ENCODE results near the gene C14orf132. TPM values are rescaled to one million over a fixed set of nuclear protein-coding genes. Genes with fewer than 3 reads are reported as not detected.
A peak's percentile ranks its signal among the peaks of the same experiment; 100 is the strongest.

C14orf132 gene
- total RNA-seq, 1 donor from 2014 or later, result 552 TPM

GRCh38 chr14:96100161-96101064 is 61.3 kb downstream of the C14orf132 start:
- TF ChIP-seq, protein P1, sequence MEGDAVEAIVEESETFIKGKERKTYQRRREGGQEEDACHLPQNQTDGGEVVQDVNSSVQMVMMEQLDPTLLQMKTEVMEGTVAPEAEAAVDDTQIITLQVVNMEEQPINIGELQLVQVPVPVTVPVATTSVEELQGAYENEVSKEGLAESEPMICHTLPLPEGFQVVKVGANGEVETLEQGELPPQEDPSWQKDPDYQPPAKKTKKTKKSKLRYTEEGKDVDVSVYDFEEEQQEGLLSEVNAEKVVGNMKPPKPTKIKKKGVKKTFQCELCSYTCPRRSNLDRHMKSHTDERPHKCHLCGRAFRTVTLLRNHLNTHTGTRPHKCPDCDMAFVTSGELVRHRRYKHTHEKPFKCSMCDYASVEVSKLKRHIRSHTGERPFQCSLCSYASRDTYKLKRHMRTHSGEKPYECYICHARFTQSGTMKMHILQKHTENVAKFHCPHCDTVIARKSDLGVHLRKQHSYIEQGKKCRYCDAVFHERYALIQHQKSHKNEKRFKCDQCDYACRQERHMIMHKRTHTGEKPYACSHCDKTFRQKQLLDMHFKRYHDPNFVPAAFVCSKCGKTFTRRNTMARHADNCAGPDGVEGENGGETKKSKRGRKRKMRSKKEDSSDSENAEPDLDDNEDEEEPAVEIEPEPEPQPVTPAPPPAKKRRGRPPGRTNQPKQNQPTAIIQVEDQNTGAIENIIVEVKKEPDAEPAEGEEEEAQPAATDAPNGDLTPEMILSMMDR (IDR thresholded peaks at IDR 0.05; ENCODE audit: partially characterized antibody, unreplicated experiment), result peak; percentile 78
- peaks cover 27% of the 10 kb centered on the region for H3K9me3 Mint-ChIP-seq (ENCODE audit: unreplicated experiment)
- peaks cover 33% of the 10 kb centered on the region for H3K27me3 Mint-ChIP-seq (ENCODE audit: unreplicated experiment)
- H3K4me1 Mint-ChIP-seq (ENCODE audit: low read depth, unreplicated experiment), result peaks cover 34% of the 10 kb centered on the region
- no peak overlapping the region for H3K4me3 Mint-ChIP-seq (ENCODE audit: unreplicated experiment)
- H3K36me3 Mint-ChIP-seq (ENCODE audit: unreplicated experiment), result no peaks in the 10 kb centered on the region
- H3K27ac Mint-ChIP-seq (ENCODE audit: unreplicated experiment), result no peak overlapping the region
- DNase-seq, result peak; percentile 91

- no peaks in the 10 kb centered on the region for H3K36me3 Mint-ChIP-seq (ENCODE audit: unreplicated experiment)
- H3K27me3 Mint-ChIP-seq (ENCODE audit: unreplicated experiment), result peaks cover 25% of the 10 kb centered on the region
- no peak for DNase-seq
- TF ChIP-seq, protein P1 (IDR thresholded peaks at IDR 0.05; ENCODE audit: partially characterized antibody, unreplicated experiment), result no peak
- H3K4me1 Mint-ChIP-seq (ENCODE audit: low read depth, unreplicated experiment), result peaks cover 38% of the 10 kb centered on the region
- peaks cover 20% of the 10 kb centered on the region for H3K9me3 Mint-ChIP-seq (ENCODE audit: unreplicated experiment)
- no peak overlapping the region for H3K4me3 Mint-ChIP-seq (ENCODE audit: unreplicated experiment)
- no peak overlapping the region for H3K27ac Mint-ChIP-seq (ENCODE audit: unreplicated experiment)
Measured at GRCh38 chr14:96102081-96102856, 63.1 kb downstream of the C14orf132 start.

- peaks cover 19% of the 10 kb centered on the region for H3K27me3 Mint-ChIP-seq (ENCODE audit: unreplicated experiment)
- H3K9me3 Mint-ChIP-seq (ENCODE audit: unreplicated experiment), result peaks cover 15% of the 10 kb centered on the region
- no peaks in the 10 kb centered on the region for H3K36me3 Mint-ChIP-seq (ENCODE audit: unreplicated experiment)
- DNase-seq, result no peak
- TF ChIP-seq, protein P1 (IDR thresholded peaks at IDR 0.05; ENCODE audit: partially characterized antibody, unreplicated experiment), result no peak
- peaks cover 36% of the 10 kb centered on the region for H3K4me1 Mint-ChIP-seq (ENCODE audit: low read depth, unreplicated experiment)
- peak overlapping the region; percentile 28 for H3K27ac Mint-ChIP-seq (ENCODE audit: unreplicated experiment)
- no peak overlapping the region for H3K4me3 Mint-ChIP-seq (ENCODE audit: unreplicated experiment)
Measured at GRCh38 chr14:96103075-96103474, 63.9 kb downstream of the C14orf132 start.

GRCh38 chr14:96103560-96104460 is 64.6 kb downstream of the C14orf132 start:
- no peak for DNase-seq
- peaks cover 11% of the 10 kb centered on the region for H3K9me3 Mint-ChIP-seq (ENCODE audit: unreplicated experiment)
- H3K27ac Mint-ChIP-seq (ENCODE audit: unreplicated experiment), result peak overlapping the region; percentile 86
- no peaks in the 10 kb centered on the region for H3K36me3 Mint-ChIP-seq (ENCODE audit: unreplicated experiment)
- no peak overlapping the region for H3K4me3 Mint-ChIP-seq (ENCODE audit: unreplicated experiment)
- H3K27me3 Mint-ChIP-seq (ENCODE audit: unreplicated experiment), result peaks cover 15% of the 10 kb centered on the region
- peaks cover 29% of the 10 kb centered on the region for H3K4me1 Mint-ChIP-seq (ENCODE audit: low read depth, unreplicated experiment)
- TF ChIP-seq, protein P1 (IDR thresholded peaks at IDR 0.05; ENCODE audit: partially characterized antibody, unreplicated experiment), result no peak

Data from glutamatergic neuron (in vitro differentiated cells).